Body of pancreas (tissue), 4 donors: ENCODE data around the gene MTX1.

Experiments used
- CTCF ChIP-seq, 7 experiments: fragments of 450-650 bp in 4 of 7; fragments of 200-600 bp in 3 of 7; sonication (generic) in 3 of 7; IDR thresholded peaks; one replicate each; pipeline ENCODE4 v1.5.1; 2016 to 2019; ENCODE audit warnings: antibody characterized with exemption in 7 of 7
- POLR2A ChIP-seq, 3 donors: fragments of 450-650 bp; IDR thresholded peaks; one replicate each; pipeline ENCODE4 v1.6.1; 2016; ENCODE audit warnings: antibody characterized with exemption in 3 of 3, mild to moderate bottlenecking in 2 of 3

- TF ChIP-seq CTCF (IDR thresholded peaks at IDR 0.05), result no peak
- TF ChIP-seq POLR2A (IDR thresholded peaks at IDR 0.05), result peak; percentile 24 to 79 (median 71)
Measured at GRCh38 chr1:155227261-155228095, 19.0 kb downstream of the MTX1 start.
